ENCODE results near the gene FAM227B. TPM values are rescaled to one million over a fixed set of nuclear protein-coding genes. Genes with fewer than 3 reads are reported as not detected.
A peak's percentile ranks its signal among the peaks of the same experiment; 100 is the strongest.
"Not testable (repeated sequence)": the region's sequence is repeated elsewhere in the genome, so short reads cannot be mapped to it uniquely, and the experiment has no call there.

Gene FAM227B
- total and polyA plus RNA-seq, 3 experiments from 2014 or later, result 4.9 to 20.4 (median 5.6) TPM

DNA sequence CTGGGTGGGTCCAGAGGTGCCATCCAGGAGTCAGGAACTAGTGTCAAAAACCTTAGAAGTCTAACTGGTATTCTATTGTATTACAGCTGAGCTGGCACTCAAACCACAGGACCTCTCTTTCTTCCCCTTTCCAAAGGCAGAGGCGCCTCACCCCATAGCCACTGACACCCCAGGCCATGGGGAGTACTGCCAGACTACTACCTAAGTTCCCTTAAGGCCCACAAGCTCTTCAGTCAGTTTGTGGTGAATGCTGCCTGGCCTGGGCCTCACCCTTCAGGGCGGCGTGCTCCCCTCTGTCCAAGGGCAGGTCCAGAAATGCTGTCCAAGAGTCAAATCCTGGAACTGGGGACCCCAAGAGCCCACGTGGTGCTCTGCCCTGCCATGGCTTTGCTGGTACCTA, 240.6 kb downstream of the FAM227B start:
- Histone ChIP-seq H3K9me3 (ENCODE audit: low read length) (no peaks in the 10 kb centered on the region), H3K27me3 (ENCODE audit: insufficient read depth, low read length, poor library complexity, severe bottlenecking) (no peaks in the 10 kb centered on the region), H3K4me1 (ENCODE audit: insufficient read depth, low read length) (no peaks in the 10 kb centered on the region), H3K27ac (ENCODE audit: low read depth, low read length) (no peak overlapping the region), H3K36me3 (ENCODE audit: insufficient read depth, low read length) (no peaks in the 10 kb centered on the region), H3K4me3 (ENCODE audit: low read length) (no peak overlapping the region)
- Mint-ChIP-seq H3K27ac (no peak overlapping the region), H3K36me3 (no peaks in the 10 kb centered on the region), H3K4me3 (no peak overlapping the region), H3K27me3 (peaks cover 0 to 1% of the 10 kb centered on the region in 2 donors), H3K9me3 (peaks cover 0 to 2% (median 0%) of the 10 kb centered on the region in 5 donors), H3K4me1 (no peaks in the 10 kb centered on the region)
- POLR2A ChIA-PET, result no interaction called here
- CTCF ChIA-PET, result no interaction called here
- no peak for DNase-seq

GRCh38 chr15:49372366-49372765, 248.3 kb downstream of the FAM227B start:
- Histone ChIP-seq H3K27ac (ENCODE audit: low read depth, low read length) (no peak overlapping the region), H3K27me3 (ENCODE audit: insufficient read depth, low read length, poor library complexity, severe bottlenecking) (no peaks in the 10 kb centered on the region), H3K9me3 (ENCODE audit: low read length) (no peaks in the 10 kb centered on the region), H3K4me3 (ENCODE audit: low read length) (no peak overlapping the region), H3K36me3 (ENCODE audit: insufficient read depth, low read length) (no peaks in the 10 kb centered on the region), H3K4me1 (ENCODE audit: insufficient read depth, low read length) (no peaks in the 10 kb centered on the region)
- ChIA-PET CTCF (no interaction called here), POLR2A (no interaction called here)
- peaks cover 2 to 6% (median 4%) of the 10 kb centered on the region in 5 donors for H3K9me3 Mint-ChIP-seq
- H3K4me1 Mint-ChIP-seq, result no peaks in the 10 kb centered on the region
- H3K4me3 Mint-ChIP-seq, result no peak overlapping the region
- no peak overlapping the region for H3K27ac Mint-ChIP-seq
- no peak for DNase-seq
- peaks cover 0 to 7% (median 1%) of the 10 kb centered on the region in 3 donors for H3K36me3 Mint-ChIP-seq
- no peaks in the 10 kb centered on the region for H3K27me3 Mint-ChIP-seq

DNA sequence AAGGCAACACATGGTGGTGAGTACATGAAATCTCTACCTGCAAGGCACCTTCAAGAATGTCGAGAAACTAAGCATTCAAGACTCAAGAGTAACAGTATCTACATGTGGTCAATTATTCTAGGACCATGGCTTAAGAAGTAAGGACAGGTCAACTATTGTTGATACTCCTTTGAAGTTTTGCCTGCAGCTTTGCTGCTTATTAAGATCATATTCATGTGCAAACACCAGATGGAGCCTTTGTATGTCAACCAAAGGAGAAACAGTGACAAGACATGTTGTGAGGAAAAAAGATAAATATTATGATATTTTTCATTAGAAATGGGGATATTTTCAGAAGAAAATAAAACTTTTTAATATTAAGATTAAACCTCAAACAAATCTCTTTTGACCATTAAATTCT, 249.8 kb downstream of the FAM227B start:
- Histone ChIP-seq H3K36me3 (ENCODE audit: insufficient read depth, low read length) (no peaks in the 10 kb centered on the region), H3K27me3 (ENCODE audit: insufficient read depth, low read length, poor library complexity, severe bottlenecking) (no peaks in the 10 kb centered on the region), H3K27ac (ENCODE audit: low read depth, low read length) (no peak overlapping the region), H3K4me3 (ENCODE audit: low read length) (no peak overlapping the region), H3K4me1 (ENCODE audit: insufficient read depth, low read length) (no peaks in the 10 kb centered on the region), H3K9me3 (ENCODE audit: low read length) (no peaks in the 10 kb centered on the region)
- CTCF ChIA-PET, result no interaction called here
- no peaks in the 10 kb centered on the region for H3K27me3 Mint-ChIP-seq
- H3K27ac Mint-ChIP-seq, result no peak overlapping the region
- H3K36me3 Mint-ChIP-seq, result peaks cover 1 to 14% (median 2%) of the 10 kb centered on the region in 3 donors
- H3K4me1 Mint-ChIP-seq, result no peaks in the 10 kb centered on the region
- POLR2A ChIA-PET, result no interaction called here
- no peak overlapping the region for H3K4me3 Mint-ChIP-seq
- H3K9me3 Mint-ChIP-seq, result peaks cover 2 to 9% (median 5%) of the 10 kb centered on the region in 5 donors
- no peak for DNase-seq

DNA sequence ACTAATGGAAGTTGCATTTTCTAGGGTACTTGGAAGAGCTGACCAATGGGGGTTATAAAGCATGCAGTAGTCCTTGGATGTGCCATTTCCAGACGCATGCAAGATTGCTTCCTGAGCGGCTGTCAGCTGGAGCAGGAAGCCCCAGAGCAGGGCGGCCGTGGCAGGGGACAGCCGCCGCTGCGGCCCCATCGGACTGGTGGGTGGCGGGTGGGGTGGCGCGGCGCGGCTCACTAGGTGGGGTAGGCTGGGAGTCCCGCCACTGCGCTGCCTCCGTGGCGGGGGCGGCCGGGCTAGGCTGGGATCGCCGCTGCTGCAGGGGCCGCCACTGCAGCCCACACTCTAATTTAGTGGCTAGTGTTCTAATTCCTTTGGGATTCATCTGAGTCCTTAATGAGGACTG, 254.1 kb downstream of the FAM227B start:
- Mint-ChIP-seq H3K4me3 (no peak overlapping the region), H3K9me3 (peaks cover 2 to 35% (median 12%) of the 10 kb centered on the region in 5 donors), H3K27ac (no peak overlapping the region), H3K36me3 (peaks cover 2 to 32% (median 3%) of the 10 kb centered on the region in 3 donors), H3K27me3 (no peaks in the 10 kb centered on the region), H3K4me1 (no peaks in the 10 kb centered on the region)
- DNase-seq, result no peak
- Histone ChIP-seq H3K27ac (ENCODE audit: low read depth, low read length) (no peak overlapping the region), H3K4me1 (ENCODE audit: insufficient read depth, low read length) (no peaks in the 10 kb centered on the region), H3K4me3 (ENCODE audit: low read length) (no peak overlapping the region), H3K36me3 (ENCODE audit: insufficient read depth, low read length) (no peaks in the 10 kb centered on the region), H3K9me3 (ENCODE audit: low read length) (no peaks in the 10 kb centered on the region), H3K27me3 (ENCODE audit: insufficient read depth, low read length, poor library complexity, severe bottlenecking) (no peaks in the 10 kb centered on the region)
- CTCF ChIA-PET, result no interaction called here
- POLR2A ChIA-PET, result no interaction called here

- Mint-ChIP-seq H3K36me3 (peaks cover 1 to 24% (median 3%) of the 10 kb centered on the region in 3 donors), H3K9me3 (peaks cover 4 to 41% (median 18%) of the 10 kb centered on the region in 5 donors), H3K4me1 (no peaks in the 10 kb centered on the region), H3K27me3 (no peaks in the 10 kb centered on the region), H3K27ac (no peak overlapping the region), H3K4me3 (no peak overlapping the region)
- Histone ChIP-seq H3K4me1 (ENCODE audit: insufficient read depth, low read length) (no peaks in the 10 kb centered on the region), H3K27me3 (ENCODE audit: insufficient read depth, low read length, poor library complexity, severe bottlenecking) (no peaks in the 10 kb centered on the region), H3K4me3 (ENCODE audit: low read length) (no peak overlapping the region), H3K9me3 (ENCODE audit: low read length) (no peaks in the 10 kb centered on the region), H3K36me3 (ENCODE audit: insufficient read depth, low read length) (no peaks in the 10 kb centered on the region), H3K27ac (ENCODE audit: low read depth, low read length) (no peak overlapping the region)
- POLR2A ChIA-PET, result no interaction called here
- DNase-seq, result no peak
- CTCF ChIA-PET, result no interaction called here
Observed at GRCh38 chr15:49361370-49361769, 259.2 kb downstream of the FAM227B start.

GRCh38 chr15:49354439-49354838, 266.2 kb downstream of the FAM227B start:
- DNase-seq; POLR2A ChIA-PET; H3K4me3 ChIP-seq (ENCODE audit: low read length); H3K4me1 Mint-ChIP-seq; CTCF ChIA-PET; H3K27ac Mint-ChIP-seq; H3K36me3 ChIP-seq (ENCODE audit: insufficient read depth, low read length); H3K4me3 Mint-ChIP-seq; H3K9me3 ChIP-seq (ENCODE audit: low read length); H3K27me3 ChIP-seq (ENCODE audit: insufficient read depth, low read length, poor library complexity, severe bottlenecking); H3K4me1 ChIP-seq (ENCODE audit: insufficient read depth, low read length); H3K27me3 Mint-ChIP-seq; H3K27ac ChIP-seq (ENCODE audit: low read depth, low read length): not testable (repeated sequence)
- peaks cover 5 to 14% (median 11%) of the 10 kb centered on the region in 3 donors for H3K36me3 Mint-ChIP-seq
- H3K9me3 Mint-ChIP-seq, result peaks cover 6 to 20% (median 16%) of the 10 kb centered on the region in 5 donors

DNA sequence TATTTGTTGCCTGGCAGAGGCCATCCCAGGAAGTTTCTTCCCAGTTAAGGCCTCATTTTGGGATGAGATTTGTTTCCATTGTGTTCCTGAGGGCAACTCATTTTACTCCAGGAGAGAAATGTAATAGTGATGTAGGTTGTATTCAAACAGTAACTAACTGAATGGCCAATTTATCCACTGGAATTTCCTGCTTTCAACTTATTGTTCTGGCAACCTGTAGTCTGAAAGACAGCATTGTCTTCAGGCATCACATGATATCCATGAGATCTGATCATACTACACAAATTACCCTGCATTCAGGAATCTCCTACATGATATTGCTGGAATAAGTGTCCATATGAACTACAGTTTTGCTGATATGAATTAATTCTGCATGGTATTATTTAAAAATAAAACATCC, 277.1 kb downstream of the FAM227B start:
- Mint-ChIP-seq H3K4me1 (peaks cover 0 to 7% (median 0%) of the 10 kb centered on the region in 3 donors), H3K27ac (no peak overlapping the region), H3K27me3 (peaks cover 0 to 3% of the 10 kb centered on the region in 2 donors), H3K4me3 (no peak overlapping the region), H3K9me3 (peaks cover 0 to 14% (median 6%) of the 10 kb centered on the region in 5 donors), H3K36me3 (peaks cover 21 to 59% (median 50%) of the 10 kb centered on the region in 3 donors)
- H3K27me3 ChIP-seq (ENCODE audit: insufficient read depth, low read length, poor library complexity, severe bottlenecking), result no peaks in the 10 kb centered on the region
- CTCF ChIA-PET, result no interaction called here
- H3K4me1 ChIP-seq (ENCODE audit: insufficient read depth, low read length), result no peaks in the 10 kb centered on the region
- POLR2A ChIA-PET, result no interaction called here
- DNase-seq, result no peak
- H3K9me3 ChIP-seq (ENCODE audit: low read length), result no peaks in the 10 kb centered on the region
- H3K4me3 ChIP-seq (ENCODE audit: low read length), result no peak overlapping the region
- H3K36me3 ChIP-seq (ENCODE audit: insufficient read depth, low read length), result no peaks in the 10 kb centered on the region
- H3K27ac ChIP-seq (ENCODE audit: low read depth, low read length), result no peak overlapping the region

- H3K4me3 ChIP-seq (ENCODE audit: low read length), result no peak overlapping the region
- no peaks in the 10 kb centered on the region for H3K36me3 ChIP-seq (ENCODE audit: insufficient read depth, low read length)
- ChIA-PET CTCF (no interaction called here), POLR2A (no interaction called here)
- DNase-seq, result no peak
- H3K4me1 Mint-ChIP-seq, result peaks cover 0 to 7% (median 0%) of the 10 kb centered on the region in 3 donors
- no peaks in the 10 kb centered on the region for H3K9me3 ChIP-seq (ENCODE audit: low read length)
- H3K4me1 ChIP-seq (ENCODE audit: insufficient read depth, low read length), result no peaks in the 10 kb centered on the region
- H3K27me3 Mint-ChIP-seq, result no peaks in the 10 kb centered on the region
- peaks cover 25 to 52% (median 48%) of the 10 kb centered on the region in 3 donors for H3K36me3 Mint-ChIP-seq
- no peak overlapping the region for H3K27ac ChIP-seq (ENCODE audit: low read depth, low read length)
- H3K27me3 ChIP-seq (ENCODE audit: insufficient read depth, low read length, poor library complexity, severe bottlenecking), result no peaks in the 10 kb centered on the region
- peak overlapping the region in 1 of 7 donors; percentile 8 for H3K4me3 Mint-ChIP-seq
- peaks cover 0 to 14% (median 6%) of the 10 kb centered on the region in 5 donors for H3K9me3 Mint-ChIP-seq
- H3K27ac Mint-ChIP-seq, result no peak overlapping the region
Observed at GRCh38 chr15:49339656-49340055, 281.0 kb downstream of the FAM227B start.

- Histone ChIP-seq H3K36me3 (ENCODE audit: insufficient read depth, low read length) (peaks cover 7% of the 10 kb centered on the region), H3K9me3 (ENCODE audit: low read length) (no peaks in the 10 kb centered on the region), H3K4me1 (ENCODE audit: insufficient read depth, low read length) (no peaks in the 10 kb centered on the region), H3K27ac (ENCODE audit: low read depth, low read length) (no peak overlapping the region), H3K4me3 (ENCODE audit: low read length) (no peak overlapping the region), H3K27me3 (ENCODE audit: insufficient read depth, low read length, poor library complexity, severe bottlenecking) (no peaks in the 10 kb centered on the region)
- no peaks in the 10 kb centered on the region for H3K9me3 Mint-ChIP-seq
- no peaks in the 10 kb centered on the region for H3K27me3 Mint-ChIP-seq
- H3K4me1 Mint-ChIP-seq, result no peaks in the 10 kb centered on the region
- H3K27ac Mint-ChIP-seq, result peak overlapping the region in 1 of 8 donors; percentile 25
- POLR2A ChIA-PET, result no interaction called here
- H3K36me3 Mint-ChIP-seq, result peaks cover 7 to 32% (median 17%) of the 10 kb centered on the region in 3 donors
- H3K4me3 Mint-ChIP-seq, result no peak overlapping the region
- DNase-seq, result no peak
- CTCF ChIA-PET, result no interaction called here
Observed at GRCh38 chr15:49331951-49332350, 288.7 kb downstream of the FAM227B start.
